ENCODE data around the gene F3.

F3 gene

DNA sequence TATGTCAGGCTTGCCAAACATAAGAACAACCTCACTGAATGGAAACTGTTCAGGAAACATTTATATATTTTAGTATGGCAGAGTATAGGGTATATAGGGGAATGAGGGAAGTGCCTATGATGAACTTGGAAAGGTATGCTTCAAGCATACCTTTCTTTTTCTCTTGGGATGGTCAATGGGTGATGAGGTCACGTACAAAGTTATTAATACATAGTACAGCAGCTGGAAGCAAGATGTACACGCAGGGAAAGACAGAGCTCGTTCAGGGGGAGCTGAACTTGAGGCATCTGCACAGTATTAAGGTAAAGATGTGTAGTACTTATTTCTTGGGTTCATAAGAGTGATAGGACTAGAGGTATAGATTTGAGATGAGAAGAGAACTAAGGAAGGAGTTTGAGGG lies 61.9 kb downstream of the F3 start:
- DNase-seq (ENCODE audit: low read depth), result no peak
- H3K4me3 ChIP-seq (ENCODE audit: low read depth, low read length), result no peak overlapping the region
